ENCODE data around the gene GRK6. TPM values are rescaled to one million over a fixed set of nuclear protein-coding genes. Genes with fewer than 3 reads are reported as not detected.

GRK6 gene
- total and polyA plus RNA-seq, 9 of the 15 experiments (the other 6 are each of a cell fraction or from before 2014, with no cell fraction given) = 0.63 to 122 (median 44.5) TPM

DNA sequence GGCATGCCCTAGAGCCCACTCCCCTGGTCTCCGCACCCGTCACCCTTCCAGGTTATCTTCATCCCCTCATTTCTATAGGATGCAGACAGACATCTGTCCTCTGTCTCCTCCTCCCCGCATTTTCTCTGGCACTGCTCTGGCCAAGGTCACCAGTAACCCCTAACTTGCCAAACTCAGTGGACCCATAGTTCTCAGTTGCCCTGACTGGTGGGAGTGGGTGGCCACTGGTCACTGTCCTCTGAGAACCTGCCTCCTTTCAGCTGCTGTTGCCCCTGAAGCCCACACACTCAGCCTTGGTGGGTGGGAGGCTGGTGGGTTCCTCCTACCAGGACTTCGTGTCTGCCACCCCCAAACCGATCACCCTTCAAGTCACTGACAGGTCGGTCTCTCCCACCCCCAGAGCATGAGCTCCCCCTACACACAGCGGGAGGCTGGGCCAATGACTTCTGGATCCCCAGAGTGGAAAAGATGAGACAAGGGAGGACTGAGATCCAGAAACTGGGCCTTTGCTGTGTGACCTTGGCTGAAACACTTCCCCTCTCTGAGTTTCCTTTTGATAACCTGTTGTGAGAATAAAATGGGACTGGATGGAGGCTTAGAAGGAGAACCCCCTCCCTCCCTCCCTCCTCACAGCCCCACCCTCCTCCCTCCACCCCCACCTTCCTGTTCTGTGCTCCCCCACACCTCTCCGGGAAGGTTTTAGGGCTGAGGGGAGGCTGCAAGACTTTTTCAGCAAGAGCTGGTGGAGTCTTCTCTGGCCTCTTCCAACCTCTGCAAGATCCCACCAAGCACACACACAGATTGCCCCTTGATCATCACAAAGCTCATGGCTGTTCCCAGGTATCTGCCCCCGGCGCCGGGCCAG is 49.3 kb downstream of the GRK6 start (continued):
- TF ChIP-seq ETV6 (IDR thresholded peaks at IDR 0.05; ENCODE audit: borderline replicate concordance in 1 of 2, low read depth in 2 of 2, low read length in 1 of 2) (no peak), ETV6 (CRISPR knock-in tag; IDR thresholded peaks at IDR 0.05; ENCODE audit: borderline replicate concordance) (no peak), ARNT (IDR thresholded peaks at IDR 0.05) (no peak), TEAD1 (CRISPR knock-in tag; IDR thresholded peaks at IDR 0.05) (no peak), RAD51 (IDR thresholded peaks at IDR 0.05; ENCODE audit: borderline replicate concordance, low read depth) (no peak), FOXA1 (IDR thresholded peaks at IDR 0.05; ENCODE audit: borderline replicate concordance) (no peak), CHCHD3 (CRISPR knock-in tag; IDR thresholded peaks at IDR 0.05) (no peak), KLF10 (CRISPR knock-in tag; IDR thresholded peaks at IDR 0.05) (no peak), ZNF197 (CRISPR knock-in tag; IDR thresholded peaks at IDR 0.05; ENCODE audit: low read depth) (no peak), CCNT2 (IDR thresholded peaks at IDR 0.05; ENCODE audit: borderline replicate concordance, extremely low read depth, insufficient read length, low read depth, low read length) (no peak), HDAC2 (IDR thresholded peaks at IDR 0.05) (no peak), DNMT1 (IDR thresholded peaks at IDR 0.05) (no peak)
- TF ChIP-seq, protein P1, sequence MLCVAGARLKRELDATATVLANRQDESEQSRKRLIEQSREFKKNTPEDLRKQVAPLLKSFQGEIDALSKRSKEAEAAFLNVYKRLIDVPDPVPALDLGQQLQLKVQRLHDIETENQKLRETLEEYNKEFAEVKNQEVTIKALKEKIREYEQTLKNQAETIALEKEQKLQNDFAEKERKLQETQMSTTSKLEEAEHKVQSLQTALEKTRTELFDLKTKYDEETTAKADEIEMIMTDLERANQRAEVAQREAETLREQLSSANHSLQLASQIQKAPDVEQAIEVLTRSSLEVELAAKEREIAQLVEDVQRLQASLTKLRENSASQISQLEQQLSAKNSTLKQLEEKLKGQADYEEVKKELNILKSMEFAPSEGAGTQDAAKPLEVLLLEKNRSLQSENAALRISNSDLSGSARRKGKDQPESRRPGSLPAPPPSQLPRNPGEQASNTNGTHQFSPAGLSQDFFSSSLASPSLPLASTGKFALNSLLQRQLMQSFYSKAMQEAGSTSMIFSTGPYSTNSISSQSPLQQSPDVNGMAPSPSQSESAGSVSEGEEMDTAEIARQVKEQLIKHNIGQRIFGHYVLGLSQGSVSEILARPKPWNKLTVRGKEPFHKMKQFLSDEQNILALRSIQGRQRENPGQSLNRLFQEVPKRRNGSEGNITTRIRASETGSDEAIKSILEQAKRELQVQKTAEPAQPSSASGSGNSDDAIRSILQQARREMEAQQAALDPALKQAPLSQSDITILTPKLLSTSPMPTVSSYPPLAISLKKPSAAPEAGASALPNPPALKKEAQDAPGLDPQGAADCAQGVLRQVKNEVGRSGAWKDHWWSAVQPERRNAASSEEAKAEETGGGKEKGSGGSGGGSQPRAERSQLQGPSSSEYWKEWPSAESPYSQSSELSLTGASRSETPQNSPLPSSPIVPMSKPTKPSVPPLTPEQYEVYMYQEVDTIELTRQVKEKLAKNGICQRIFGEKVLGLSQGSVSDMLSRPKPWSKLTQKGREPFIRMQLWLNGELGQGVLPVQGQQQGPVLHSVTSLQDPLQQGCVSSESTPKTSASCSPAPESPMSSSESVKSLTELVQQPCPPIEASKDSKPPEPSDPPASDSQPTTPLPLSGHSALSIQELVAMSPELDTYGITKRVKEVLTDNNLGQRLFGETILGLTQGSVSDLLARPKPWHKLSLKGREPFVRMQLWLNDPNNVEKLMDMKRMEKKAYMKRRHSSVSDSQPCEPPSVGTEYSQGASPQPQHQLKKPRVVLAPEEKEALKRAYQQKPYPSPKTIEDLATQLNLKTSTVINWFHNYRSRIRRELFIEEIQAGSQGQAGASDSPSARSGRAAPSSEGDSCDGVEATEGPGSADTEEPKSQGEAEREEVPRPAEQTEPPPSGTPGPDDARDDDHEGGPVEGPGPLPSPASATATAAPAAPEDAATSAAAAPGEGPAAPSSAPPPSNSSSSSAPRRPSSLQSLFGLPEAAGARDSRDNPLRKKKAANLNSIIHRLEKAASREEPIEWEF (CRISPR knock-in tag; IDR thresholded peaks at IDR 0.05) = no peak
- TF ChIP-seq, protein P2, sequence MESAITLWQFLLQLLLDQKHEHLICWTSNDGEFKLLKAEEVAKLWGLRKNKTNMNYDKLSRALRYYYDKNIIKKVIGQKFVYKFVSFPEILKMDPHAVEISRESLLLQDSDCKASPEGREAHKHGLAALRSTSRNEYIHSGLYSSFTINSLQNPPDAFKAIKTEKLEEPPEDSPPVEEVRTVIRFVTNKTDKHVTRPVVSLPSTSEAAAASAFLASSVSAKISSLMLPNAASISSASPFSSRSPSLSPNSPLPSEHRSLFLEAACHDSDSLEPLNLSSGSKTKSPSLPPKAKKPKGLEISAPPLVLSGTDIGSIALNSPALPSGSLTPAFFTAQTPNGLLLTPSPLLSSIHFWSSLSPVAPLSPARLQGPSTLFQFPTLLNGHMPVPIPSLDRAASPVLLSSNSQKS (CRISPR knock-in tag; IDR thresholded peaks at IDR 0.05) = no peak
- TF ChIP-seq, protein P3, sequence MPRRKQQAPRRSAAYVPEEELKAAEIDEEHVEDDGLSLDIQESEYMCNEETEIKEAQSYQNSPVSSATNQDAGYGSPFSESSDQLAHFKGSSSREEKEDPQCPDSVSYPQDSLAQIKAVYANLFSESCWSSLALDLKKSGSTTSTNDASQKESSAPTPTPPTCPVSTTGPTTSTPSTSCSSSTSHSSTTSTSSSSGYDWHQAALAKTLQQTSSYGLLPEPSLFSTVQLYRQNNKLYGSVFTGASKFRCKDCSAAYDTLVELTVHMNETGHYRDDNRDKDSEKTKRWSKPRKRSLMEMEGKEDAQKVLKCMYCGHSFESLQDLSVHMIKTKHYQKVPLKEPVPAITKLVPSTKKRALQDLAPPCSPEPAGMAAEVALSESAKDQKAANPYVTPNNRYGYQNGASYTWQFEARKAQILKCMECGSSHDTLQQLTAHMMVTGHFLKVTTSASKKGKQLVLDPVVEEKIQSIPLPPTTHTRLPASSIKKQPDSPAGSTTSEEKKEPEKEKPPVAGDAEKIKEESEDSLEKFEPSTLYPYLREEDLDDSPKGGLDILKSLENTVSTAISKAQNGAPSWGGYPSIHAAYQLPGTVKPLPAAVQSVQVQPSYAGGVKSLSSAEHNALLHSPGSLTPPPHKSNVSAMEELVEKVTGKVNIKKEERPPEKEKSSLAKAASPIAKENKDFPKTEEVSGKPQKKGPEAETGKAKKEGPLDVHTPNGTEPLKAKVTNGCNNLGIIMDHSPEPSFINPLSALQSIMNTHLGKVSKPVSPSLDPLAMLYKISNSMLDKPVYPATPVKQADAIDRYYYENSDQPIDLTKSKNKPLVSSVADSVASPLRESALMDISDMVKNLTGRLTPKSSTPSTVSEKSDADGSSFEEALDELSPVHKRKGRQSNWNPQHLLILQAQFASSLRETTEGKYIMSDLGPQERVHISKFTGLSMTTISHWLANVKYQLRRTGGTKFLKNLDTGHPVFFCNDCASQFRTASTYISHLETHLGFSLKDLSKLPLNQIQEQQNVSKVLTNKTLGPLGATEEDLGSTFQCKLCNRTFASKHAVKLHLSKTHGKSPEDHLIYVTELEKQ (CRISPR knock-in tag; IDR thresholded peaks at IDR 0.05) = no peak
- TF ChIP-seq, protein P4, sequence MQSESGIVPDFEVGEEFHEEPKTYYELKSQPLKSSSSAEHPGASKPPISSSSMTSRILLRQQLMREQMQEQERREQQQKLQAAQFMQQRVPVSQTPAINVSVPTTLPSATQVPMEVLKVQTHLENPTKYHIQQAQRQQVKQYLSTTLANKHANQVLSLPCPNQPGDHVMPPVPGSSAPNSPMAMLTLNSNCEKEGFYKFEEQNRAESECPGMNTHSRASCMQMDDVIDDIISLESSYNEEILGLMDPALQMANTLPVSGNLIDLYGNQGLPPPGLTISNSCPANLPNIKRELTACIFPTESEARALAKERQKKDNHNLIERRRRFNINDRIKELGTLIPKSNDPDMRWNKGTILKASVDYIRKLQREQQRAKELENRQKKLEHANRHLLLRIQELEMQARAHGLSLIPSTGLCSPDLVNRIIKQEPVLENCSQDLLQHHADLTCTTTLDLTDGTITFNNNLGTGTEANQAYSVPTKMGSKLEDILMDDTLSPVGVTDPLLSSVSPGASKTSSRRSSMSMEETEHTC (IDR thresholded peaks at IDR 0.05) = no peak

Data from K562 (cell line).